Measurements from ENCODE around the gene HFE.
"Not testable (repeated sequence)": the region's sequence is repeated elsewhere in the genome, so short reads cannot be mapped to it uniquely, and the experiment has no call there.

HFE gene

GRCh38 chr6:26058477-26059033 lies 28.7 kb upstream of the HFE start:
- DNase-seq (ENCODE audit: low read depth in 2 of 2), result not testable (repeated sequence)

DNA sequence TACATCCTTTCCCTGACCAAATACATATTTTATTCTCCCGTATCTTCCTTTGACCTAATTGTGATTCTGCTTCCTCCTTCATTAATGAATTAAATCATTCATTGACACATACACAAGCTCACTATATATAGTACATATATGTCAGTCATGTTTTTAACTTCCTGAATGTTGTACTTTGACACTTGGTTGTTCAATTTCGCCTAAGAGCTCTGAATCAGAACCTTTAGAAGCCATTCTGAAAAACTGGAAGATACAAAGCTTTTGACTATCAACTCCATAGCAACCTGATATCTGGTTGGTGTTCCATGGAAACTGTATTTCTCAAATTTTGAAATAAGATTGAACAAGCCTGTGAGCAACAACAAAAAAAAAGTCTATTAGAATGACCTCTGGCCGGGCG lies 27.3 kb upstream of the HFE start:
- DNase-seq (ENCODE audit: low read depth in 2 of 2), result no peak

DNA sequence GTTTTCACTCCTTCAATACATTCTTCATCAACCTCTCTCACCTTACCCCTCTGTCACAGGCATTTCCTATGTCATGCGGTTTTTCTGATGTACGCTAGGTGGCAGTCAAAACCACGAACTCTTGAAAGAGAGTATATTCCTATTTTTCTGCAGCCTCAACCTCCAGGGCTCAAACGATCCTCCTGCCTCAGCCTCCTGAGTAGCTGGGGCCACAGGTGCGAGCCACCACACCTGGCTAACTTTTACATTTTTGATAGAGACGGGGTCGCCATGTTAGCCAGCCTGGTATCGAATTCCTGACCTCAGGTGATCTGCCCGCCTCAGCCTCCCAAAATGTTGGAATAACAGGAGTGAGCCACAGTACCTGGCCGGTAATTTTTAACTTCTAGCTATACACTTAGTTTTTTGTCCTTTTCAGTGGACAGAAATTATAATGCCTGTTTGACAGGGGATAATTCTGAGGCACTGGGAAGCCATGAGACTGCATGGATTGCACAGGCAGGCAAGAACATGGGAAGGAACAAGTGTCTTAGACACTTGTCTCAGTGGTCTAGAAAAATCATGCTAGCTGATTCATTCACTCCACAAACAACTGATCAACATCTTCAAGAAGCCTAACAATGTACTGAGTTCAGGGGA lies 22.5 kb upstream of the HFE start:
- DNase-seq (ENCODE audit: low read depth in 2 of 2), result peak in 1 of 2 donors; percentile 31

DNA sequence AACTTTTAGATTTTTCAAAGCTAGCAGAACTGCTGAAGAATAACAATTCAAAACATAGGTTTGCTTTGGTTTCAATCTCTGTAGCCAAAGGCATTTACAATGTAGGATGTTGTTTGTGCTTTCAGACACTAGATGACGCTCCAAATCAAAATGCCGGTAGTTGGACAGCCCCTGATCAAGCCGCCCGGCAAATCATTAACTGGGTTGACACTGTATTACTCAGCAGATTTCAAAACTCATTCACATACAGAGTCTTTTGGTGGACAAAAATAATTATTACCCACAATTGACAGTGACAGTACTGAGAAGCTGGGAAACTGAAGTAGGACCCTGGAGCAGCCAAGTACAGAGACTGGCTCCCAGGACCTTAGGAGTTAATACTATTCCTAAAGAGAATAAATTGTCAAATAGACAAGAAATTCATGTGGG lies 21.3 kb upstream of the HFE start:
- DNase-seq (ENCODE audit: low read depth in 2 of 2), result peak; percentile 24 to 27

- DNase-seq (ENCODE audit: low read depth in 2 of 2), result no peak
Measured at GRCh38 chr6:26067367-26067766, 19.9 kb upstream of the HFE start.

- no peak for DNase-seq (ENCODE audit: low read depth in 2 of 2)
Measured at GRCh38 chr6:26068036-26068435, 19.2 kb upstream of the HFE start.

- no peak for DNase-seq (ENCODE audit: low read depth in 2 of 2)
Measured at GRCh38 chr6:26071135-26071534, 16.1 kb upstream of the HFE start.

DNA sequence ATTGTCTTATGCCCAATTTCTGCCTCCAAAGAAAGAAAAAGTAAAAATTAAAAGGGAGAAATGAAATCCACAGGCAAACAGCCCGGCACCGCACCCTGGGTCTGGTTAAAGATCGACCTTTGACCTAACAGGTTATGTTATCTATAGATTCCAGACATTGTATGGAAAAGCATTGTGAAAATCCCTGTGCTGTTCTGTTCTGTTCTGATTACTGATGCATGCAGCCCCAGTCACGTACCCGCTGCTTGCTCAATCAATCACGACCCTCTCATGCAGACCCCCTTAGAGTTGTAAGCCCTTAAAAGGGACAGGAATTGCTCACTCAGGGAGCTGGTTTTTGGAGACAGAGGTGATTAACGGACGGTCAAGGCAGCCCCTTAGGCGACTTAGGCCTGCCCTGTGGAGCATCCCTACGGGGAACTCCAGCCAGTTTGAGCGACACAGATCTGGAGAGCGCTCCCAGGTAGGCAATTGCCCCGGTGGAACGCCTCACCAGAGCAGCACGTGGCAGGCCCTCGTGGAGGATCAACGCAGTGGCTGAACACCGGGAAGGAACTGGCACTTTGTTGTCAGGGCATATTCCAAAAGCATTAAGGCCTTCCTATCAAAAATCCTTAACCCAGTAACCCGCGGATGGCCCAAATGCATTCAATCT lies 12.0 kb upstream of the HFE start:
- DNase-seq (ENCODE audit: low read depth in 2 of 2), result no peak

- not testable (repeated sequence) for DNase-seq (ENCODE audit: low read depth in 2 of 2)
Measured at GRCh38 chr6:26078066-26078465, 9.2 kb upstream of the HFE start.

DNA sequence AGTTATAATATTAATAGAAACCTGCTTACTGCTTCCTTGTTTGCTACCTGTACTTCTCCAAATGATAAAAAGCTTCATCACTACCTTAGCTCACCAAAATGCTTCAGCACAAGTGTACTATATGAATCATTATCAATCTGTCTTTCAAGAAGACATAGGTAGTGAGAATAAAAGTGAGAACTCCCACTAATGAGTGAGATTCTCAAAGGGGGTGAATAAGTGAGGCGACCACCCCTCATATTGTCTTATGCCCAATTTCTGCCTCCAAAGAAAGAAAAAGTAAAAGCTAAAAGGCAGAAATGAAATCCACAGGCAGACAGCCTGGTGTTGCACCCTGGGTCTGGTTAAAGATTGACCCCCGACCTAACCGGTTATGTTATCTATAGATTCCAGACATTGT lies 6.1 kb upstream of the HFE start:
- DNase-seq (ENCODE audit: low read depth in 2 of 2), result not testable (repeated sequence)

- peak; percentile 13 to 16 for DNase-seq (ENCODE audit: low read depth in 2 of 2)
Measured at GRCh38 chr6:26086211-26086610, 1.0 kb upstream of the HFE start.

DNA sequence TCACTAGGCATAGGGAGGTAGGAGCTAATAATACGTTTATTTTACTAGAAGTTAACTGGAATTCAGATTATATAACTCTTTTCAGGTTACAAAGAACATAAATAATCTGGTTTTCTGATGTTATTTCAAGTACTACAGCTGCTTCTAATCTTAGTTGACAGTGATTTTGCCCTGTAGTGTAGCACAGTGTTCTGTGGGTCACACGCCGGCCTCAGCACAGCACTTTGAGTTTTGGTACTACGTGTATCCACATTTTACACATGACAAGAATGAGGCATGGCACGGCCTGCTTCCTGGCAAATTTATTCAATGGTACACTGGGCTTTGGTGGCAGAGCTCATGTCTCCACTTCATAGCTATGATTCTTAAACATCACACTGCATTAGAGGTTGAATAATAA lies 1.1 kb downstream of the HFE start:
- DNase-seq (ENCODE audit: low read depth in 2 of 2), result no peak

- no peak for DNase-seq (ENCODE audit: low read depth in 2 of 2)
Measured at GRCh38 chr6:26089272-26089671, 2.0 kb downstream of the HFE start.

DNA sequence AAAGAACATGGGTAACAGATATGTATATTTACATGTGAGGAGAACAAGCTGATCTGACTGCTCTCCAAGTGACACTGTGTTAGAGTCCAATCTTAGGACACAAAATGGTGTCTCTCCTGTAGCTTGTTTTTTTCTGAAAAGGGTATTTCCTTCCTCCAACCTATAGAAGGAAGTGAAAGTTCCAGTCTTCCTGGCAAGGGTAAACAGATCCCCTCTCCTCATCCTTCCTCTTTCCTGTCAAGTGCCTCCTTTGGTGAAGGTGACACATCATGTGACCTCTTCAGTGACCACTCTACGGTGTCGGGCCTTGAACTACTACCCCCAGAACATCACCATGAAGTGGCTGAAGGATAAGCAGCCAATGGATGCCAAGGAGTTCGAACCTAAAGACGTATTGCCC lies 5.2 kb downstream of the HFE start:
- no peak for DNase-seq (ENCODE audit: low read depth in 2 of 2)

DNA sequence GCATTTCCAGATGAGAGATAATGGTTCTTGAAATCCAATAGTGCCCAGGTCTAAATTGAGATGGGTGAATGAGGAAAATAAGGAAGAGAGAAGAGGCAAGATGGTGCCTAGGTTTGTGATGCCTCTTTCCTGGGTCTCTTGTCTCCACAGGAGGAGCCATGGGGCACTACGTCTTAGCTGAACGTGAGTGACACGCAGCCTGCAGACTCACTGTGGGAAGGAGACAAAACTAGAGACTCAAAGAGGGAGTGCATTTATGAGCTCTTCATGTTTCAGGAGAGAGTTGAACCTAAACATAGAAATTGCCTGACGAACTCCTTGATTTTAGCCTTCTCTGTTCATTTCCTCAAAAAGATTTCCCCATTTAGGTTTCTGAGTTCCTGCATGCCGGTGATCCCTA lies 6.8 kb downstream of the HFE start:
- DNase-seq (ENCODE audit: low read depth in 2 of 2), result no peak

DNA sequence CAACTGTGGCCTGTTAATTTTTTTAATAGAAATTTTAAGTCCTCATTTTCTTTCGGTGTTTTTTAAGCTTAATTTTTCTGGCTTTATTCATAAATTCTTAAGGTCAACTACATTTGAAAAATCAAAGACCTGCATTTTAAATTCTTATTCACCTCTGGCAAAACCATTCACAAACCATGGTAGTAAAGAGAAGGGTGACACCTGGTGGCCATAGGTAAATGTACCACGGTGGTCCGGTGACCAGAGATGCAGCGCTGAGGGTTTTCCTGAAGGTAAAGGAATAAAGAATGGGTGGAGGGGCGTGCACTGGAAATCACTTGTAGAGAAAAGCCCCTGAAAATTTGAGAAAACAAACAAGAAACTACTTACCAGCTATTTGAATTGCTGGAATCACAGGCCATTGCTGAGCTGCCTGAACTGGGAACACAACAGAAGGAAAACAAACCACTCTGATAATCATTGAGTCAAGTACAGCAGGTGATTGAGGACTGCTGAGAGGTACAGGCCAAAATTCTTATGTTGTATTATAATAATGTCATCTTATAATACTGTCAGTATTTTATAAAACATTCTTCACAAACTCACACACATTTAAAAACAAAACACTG lies 10.1 kb downstream of the HFE start:
- peak; percentile 33 to 53 for DNase-seq (ENCODE audit: low read depth in 2 of 2)

GRCh38 chr6:26103141-26103769 lies 16.0 kb downstream of the HFE start:
- DNase-seq (ENCODE audit: low read depth in 2 of 2), result no peak

- peak; percentile 75 to 84 for DNase-seq (ENCODE audit: low read depth in 2 of 2)
Measured at GRCh38 chr6:26103770-26104456, 16.7 kb downstream of the HFE start.

DNA sequence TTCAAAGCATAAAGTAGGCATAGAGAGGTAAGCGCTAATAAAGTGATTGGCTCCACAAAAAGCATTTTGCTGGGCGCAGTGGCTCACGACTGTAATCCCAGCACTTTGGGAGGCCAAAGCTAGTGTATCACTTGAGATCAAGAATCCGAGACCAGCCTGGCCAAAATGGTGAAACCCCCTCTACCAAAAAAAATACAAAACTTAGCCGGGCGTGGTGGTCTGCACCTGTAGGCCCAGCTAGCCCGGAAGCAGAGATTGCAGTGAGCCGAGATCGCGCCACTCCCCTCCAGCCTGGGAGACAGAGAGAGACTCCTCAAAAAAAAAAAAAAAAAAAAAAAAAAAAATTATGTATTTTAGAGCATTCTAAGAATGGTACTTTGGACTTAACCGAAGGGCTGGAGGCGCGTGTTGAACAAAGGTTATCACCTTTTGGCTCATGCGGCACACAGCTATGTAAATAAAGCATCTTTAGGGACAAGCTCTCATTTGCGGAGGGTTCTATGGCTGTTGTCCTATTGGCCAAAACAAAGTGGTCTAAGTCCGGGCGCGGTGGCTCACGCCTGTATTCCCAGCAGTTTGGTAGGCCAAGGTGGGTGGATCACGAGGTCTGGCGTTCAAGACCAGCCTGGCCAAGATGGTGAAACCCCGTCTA lies 17.4 kb downstream of the HFE start:
- no peak for DNase-seq (ENCODE audit: low read depth in 2 of 2)

GRCh38 chr6:26105109-26105730 lies 18.0 kb downstream of the HFE start:
- DNase-seq (ENCODE audit: low read depth in 2 of 2), result no peak

- DNase-seq (ENCODE audit: low read depth in 2 of 2), result no peak
Measured at GRCh38 chr6:26105842-26106241, 18.6 kb downstream of the HFE start.

Data from stimulated activated CD8-positive, alpha-beta memory T cell treated with anti-CD3 and anti-CD28 coated beads, Interleukin-7, amount 100 ng/mL, for 4 hours (primary cell).